B cell (primary cell): ENCODE measurements around the gene TMEM250. TPM values are rescaled to one million over a fixed set of nuclear protein-coding genes. Genes with fewer than 3 reads are reported as not detected.

Source experiments
- ATAC-seq: fragments of 200-7000 bp; cut with Tn5 transposase; one replicate; pipeline ENCODE4 v1.10.0; 2021; ENCODE audit warnings: low read depth, mild to moderate bottlenecking, moderate number of reproducible peaks, moderate library complexity
- CTCF ChIA-PET: fragments of 350-600 bp; sonication (Branson Sonifier 250); formaldehyde crosslinking; loops from one replicate; lab custom pipeline; 2021; ENCODE audit warnings: antibody characterized with exemption, inconsistent platforms; lab: Charles Lee
- POLR2A ChIA-PET: fragments of 350-600 bp; sonication (Branson Sonifier 250); formaldehyde crosslinking; loops from one replicate; lab custom pipeline; 2021; ENCODE audit warnings: antibody characterized with exemption; lab: Charles Lee
- DNase-seq: peaks from one replicate; pipeline ENCODE4 v3.0.0; 2013
- H2AFZ ChIP-seq: 2 replicates; pipeline ENCODE4 v1.6.1; 2012; ENCODE audit warnings: mild to moderate bottlenecking, low read depth, low read length; ENCODE audit not compliant: insufficient read depth, poor library complexity, severe bottlenecking
- H3K27ac ChIP-seq, 2 donors: 1 replicate in 1 of 2; 2 replicates in 1 of 2; pipeline ENCODE4 v1.5.1; 2012 to 2013; ENCODE audit warnings: low read length in 2 of 2, mild to moderate bottlenecking in 2 of 2, moderate library complexity in 1 of 2
- H3K27me3 ChIP-seq, 4 experiments: fragments of 200-600 bp in 1 of 4; sonication (generic) in 1 of 4; replicated peaks in 1 of 4; 1 replicate in 2 of 4; 2 replicates in 2 of 4; pipeline versions ENCODE4 v1.6.1 to v1.7.0; 2013 to 2016; ENCODE audit warnings: low read length in 3 of 4, mild to moderate bottlenecking in 2 of 4, mixed read lengths in 1 of 4, moderate library complexity in 1 of 4; ENCODE audit not compliant: insufficient read depth in 4 of 4, control insufficient read depth in 3 of 4; ENCODE audit errors: control extremely low read depth in 1 of 4
- H3K36me3 ChIP-seq, 2 experiments: replicated peaks in 1 of 2; 1 replicate in 1 of 2; 2 replicates in 1 of 2; pipeline versions ENCODE4 v1.6.1 to v1.7.1; 2013; ENCODE audit warnings: low read length in 1 of 2; ENCODE audit not compliant: insufficient read depth in 2 of 2, control insufficient read depth in 1 of 2; ENCODE audit errors: control extremely low read depth in 1 of 2, extremely low read depth in 1 of 2
- H3K4me1 ChIP-seq, 2 donors: fragments of 200-600 bp in 1 of 2; sonication (generic) in 1 of 2; 1 replicate in 1 of 2; 2 replicates in 1 of 2; pipeline versions ENCODE4 v1.5.1 to v1.6.1; 2013 to 2017; ENCODE audit warnings: low read length in 2 of 2; ENCODE audit not compliant: control insufficient read depth in 2 of 2, insufficient read depth in 2 of 2
- H3K4me2 ChIP-seq: replicated peaks from 2 replicates; pipeline ENCODE3; 2012; ENCODE audit warnings: mild to moderate bottlenecking, low read depth, low read length; ENCODE audit not compliant: poor library complexity, severe bottlenecking
- H3K4me3 ChIP-seq, 5 experiments: fragments of 200-600 bp in 1 of 5; sonication (generic) in 1 of 5; 1 replicate in 3 of 5; 2 replicates in 2 of 5; pipeline versions ENCODE4 v1.5.1 to v1.7.0; 2011 to 2016; ENCODE audit warnings: low read length in 4 of 5, mild to moderate bottlenecking in 4 of 5, low read depth in 2 of 5, control low read depth in 1 of 5, moderate library complexity in 1 of 5; ENCODE audit not compliant: insufficient read depth in 1 of 5; ENCODE audit errors: control extremely low read depth in 1 of 5, extremely low read depth in 1 of 5
- H3K79me2 ChIP-seq: fragments of 200-600 bp; sonication (generic); one replicate; pipeline ENCODE4 v1.6.0; 2016; ENCODE audit warnings: low read length; ENCODE audit not compliant: control insufficient read depth, insufficient read depth
- H3K9ac ChIP-seq: fragments of 200-600 bp; sonication (generic); 2 replicates; pipeline ENCODE4 v1.6.1; 2017; ENCODE audit warnings: mild to moderate bottlenecking, low read length, moderate library complexity
- H3K9me3 ChIP-seq, 3 donors: one replicate each; pipeline versions ENCODE4 v1.6.1 to v1.7.1; 2013; ENCODE audit warnings: low read length in 2 of 3; ENCODE audit not compliant: control insufficient read depth in 2 of 3, insufficient read depth in 1 of 3; ENCODE audit errors: control extremely low read depth in 1 of 3
- H4K20me1 ChIP-seq: 2 replicates; pipeline ENCODE4 v1.6.0; 2012; ENCODE audit warnings: mild to moderate bottlenecking, low read length; ENCODE audit not compliant: insufficient read depth, control insufficient read depth, poor library complexity, severe bottlenecking
- H3K27ac Mint-ChIP-seq: one replicate; pipeline ENCODE4 v1.8.0; 2021; ENCODE audit warnings: mixed read lengths
- H3K27me3 Mint-ChIP-seq: one replicate; pipeline ENCODE4 v1.8.0; 2021; ENCODE audit warnings: mixed read lengths
- H3K4me1 Mint-ChIP-seq: one replicate; pipeline ENCODE4 v1.8.0; 2021; ENCODE audit warnings: mixed read lengths
- H3K4me3 Mint-ChIP-seq: one replicate; pipeline ENCODE4 v1.8.0; 2021; ENCODE audit warnings: mixed read lengths
- H3K9me3 Mint-ChIP-seq: one replicate; pipeline ENCODE4 v1.8.0; 2022; ENCODE audit warnings: mixed read lengths; ENCODE audit not compliant: insufficient read depth
- EZH2 ChIP-seq: IDR thresholded peaks from 2 replicates; pipeline ENCODE4 v1.6.1; 2012; ENCODE audit warnings: borderline replicate concordance, low read depth, mild to moderate bottlenecking, moderate library complexity, low read length; ENCODE audit not compliant: insufficient read depth, poor library complexity, severe bottlenecking
- WGBS: methylation state at CpG from one replicate; pipeline ENCODE4 v1.1.5; 2013; ENCODE audit warnings: missing lambda C conversion rate; ENCODE audit not compliant: insufficient coverage; 5-methylcytosine and 5-hydroxymethylcytosine counted together
- intact Hi-C: fragments of 100-400 bp; cut with micrococcal nuclease; formaldehyde crosslinking; loops from one replicate; pipeline ENCODE4 v1.10.0; 2022
- polyA plus RNA-seq: library from polyadenylated mRNA; depleted of rRNA; stranded (reverse); fragments of >200 nt; gene quantifications from 2 replicates; pipeline ENCODE4 v1.2.3, GENCODE V29; 2012
- total RNA-seq, 2 donors: library from RNA; stranded (reverse); fragments of 120-200 nt in 1 of 2; gene quantifications; 1 replicate in 1 of 2; 2 replicates in 1 of 2; pipeline versions ENCODE4 v1.2.3 to v1.2.4, GENCODE V29; 2013 to 2022
- TF ChIP-seq, protein P1 (sequence below): fragments of 200-600 bp; IDR thresholded peaks from one replicate; pipeline ENCODE4 v1.8.0; 2022; ENCODE audit warnings: antibody characterized with exemption, mild to moderate bottlenecking

Gene TMEM250
- total and polyA plus RNA-seq, 2 donors (not counting 1 experiment from before 2014, with no cell fraction given) = 11.1 to 29.6 TPM

DNA sequence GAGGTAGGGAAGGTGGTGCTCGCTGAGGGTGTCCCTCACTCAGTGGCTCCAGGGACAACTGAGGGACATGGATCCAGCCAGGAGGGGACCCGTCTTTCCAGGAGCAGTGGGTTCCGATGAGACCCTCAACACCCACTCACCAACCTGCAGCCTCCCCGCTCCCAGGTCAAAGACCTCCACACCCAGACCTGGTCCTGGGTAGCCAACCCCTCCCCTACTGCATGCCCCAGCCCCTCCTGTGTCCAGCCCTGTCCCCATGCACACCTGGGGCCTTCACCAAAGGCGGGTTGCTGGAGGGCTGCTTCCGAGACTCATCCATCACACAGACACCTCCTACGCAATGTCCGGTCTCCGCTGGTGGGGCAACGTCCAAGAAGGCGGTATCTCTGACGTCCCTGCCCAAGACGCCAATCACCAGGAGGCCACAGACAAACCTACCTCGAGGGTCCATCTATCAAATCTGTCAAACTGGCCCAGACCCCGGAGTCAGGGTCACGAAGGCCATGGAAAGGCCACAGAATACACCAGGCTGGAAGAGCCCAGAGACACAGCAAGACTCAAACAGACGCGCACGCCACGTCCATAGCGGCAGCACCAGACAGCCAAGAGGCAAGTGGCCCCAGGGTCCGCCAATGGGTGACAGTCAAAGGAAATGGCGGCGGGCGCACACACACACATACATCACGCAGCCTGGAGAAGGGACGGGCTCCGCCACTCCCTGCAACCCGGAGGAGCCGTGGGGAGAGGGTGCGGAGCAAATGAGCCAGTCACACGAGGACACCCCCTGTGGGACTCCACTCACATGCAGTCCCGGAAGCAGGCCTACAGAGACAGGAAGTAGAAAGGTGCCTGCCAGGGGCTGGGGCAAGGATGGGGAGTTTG is 34.4 kb downstream of the TMEM250 start:
- ATAC-seq (no peak), DNase-seq (no peak)
- no peaks in the 10 kb centered on the region for H3K36me3 ChIP-seq
- no peak overlapping the region for H2AFZ ChIP-seq
- WGBS = 76% methylated on average over 23 of the region's 33 CpGs
- H3K9me3 ChIP-seq = no peaks in the 10 kb centered on the region
- no peak overlapping the region for H3K4me2 ChIP-seq
- ChIA-PET CTCF (no interaction called here), POLR2A (no interaction called here)
- H3K27me3 ChIP-seq = peaks cover 0 to 19% (median 5%) of the 10 kb centered on the region in 4 experiments
- no peak overlapping the region for H3K4me3 ChIP-seq
- H3K4me1 Mint-ChIP-seq = no peaks in the 10 kb centered on the region
- TF ChIP-seq EZH2 = no peak
- TF ChIP-seq, protein P1, sequence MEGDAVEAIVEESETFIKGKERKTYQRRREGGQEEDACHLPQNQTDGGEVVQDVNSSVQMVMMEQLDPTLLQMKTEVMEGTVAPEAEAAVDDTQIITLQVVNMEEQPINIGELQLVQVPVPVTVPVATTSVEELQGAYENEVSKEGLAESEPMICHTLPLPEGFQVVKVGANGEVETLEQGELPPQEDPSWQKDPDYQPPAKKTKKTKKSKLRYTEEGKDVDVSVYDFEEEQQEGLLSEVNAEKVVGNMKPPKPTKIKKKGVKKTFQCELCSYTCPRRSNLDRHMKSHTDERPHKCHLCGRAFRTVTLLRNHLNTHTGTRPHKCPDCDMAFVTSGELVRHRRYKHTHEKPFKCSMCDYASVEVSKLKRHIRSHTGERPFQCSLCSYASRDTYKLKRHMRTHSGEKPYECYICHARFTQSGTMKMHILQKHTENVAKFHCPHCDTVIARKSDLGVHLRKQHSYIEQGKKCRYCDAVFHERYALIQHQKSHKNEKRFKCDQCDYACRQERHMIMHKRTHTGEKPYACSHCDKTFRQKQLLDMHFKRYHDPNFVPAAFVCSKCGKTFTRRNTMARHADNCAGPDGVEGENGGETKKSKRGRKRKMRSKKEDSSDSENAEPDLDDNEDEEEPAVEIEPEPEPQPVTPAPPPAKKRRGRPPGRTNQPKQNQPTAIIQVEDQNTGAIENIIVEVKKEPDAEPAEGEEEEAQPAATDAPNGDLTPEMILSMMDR = no peak
- H3K4me1 ChIP-seq = peaks cover 0 to 2% of the 10 kb centered on the region in 2 donors
- no peaks in the 10 kb centered on the region for H3K9me3 Mint-ChIP-seq
- no peak overlapping the region for H3K9ac ChIP-seq
- H3K27me3 Mint-ChIP-seq = peaks cover 13% of the 10 kb centered on the region
- H3K27ac ChIP-seq = no peak overlapping the region
- H4K20me1 ChIP-seq = no peaks in the 10 kb centered on the region
- no peaks in the 10 kb centered on the region for H3K79me2 ChIP-seq
- H3K27ac Mint-ChIP-seq = no peak overlapping the region
- intact Hi-C loops = no loop called here
- H3K4me3 Mint-ChIP-seq = no peak overlapping the region

DNA sequence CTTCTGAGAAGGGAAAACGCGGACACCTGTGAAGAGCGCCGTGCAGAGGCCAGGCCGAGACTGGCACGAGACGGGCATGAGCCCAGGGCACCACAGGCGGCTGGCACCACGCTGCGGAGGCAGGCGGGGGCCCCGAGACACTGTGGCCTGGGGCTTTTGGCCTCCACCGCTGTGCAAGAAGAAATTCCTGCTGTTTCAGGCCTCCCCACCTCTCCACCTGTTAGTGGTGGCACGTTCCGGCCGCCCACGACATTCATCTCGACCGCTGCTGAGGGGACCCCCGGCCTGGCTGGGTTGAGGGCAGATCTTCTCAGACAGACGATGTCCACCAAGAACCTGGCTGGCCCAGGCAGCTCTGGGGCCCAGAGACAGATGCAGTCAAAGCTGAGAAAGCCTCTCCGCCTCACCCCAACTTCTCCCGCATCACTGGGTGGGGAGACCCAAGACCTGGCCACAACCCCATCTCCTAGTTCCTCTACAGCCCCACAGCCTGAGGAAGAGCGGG is 35.1 kb downstream of the TMEM250 start:
- Histone ChIP-seq H3K4me1 (no peaks in the 10 kb centered on the region), H2AFZ (no peak overlapping the region), H4K20me1 (no peaks in the 10 kb centered on the region), H3K27me3 (peaks cover 0 to 14% (median 1%) of the 10 kb centered on the region in 4 experiments), H3K4me2 (no peak overlapping the region), H3K4me3 (no peak overlapping the region), H3K9me3 (no peaks in the 10 kb centered on the region), H3K79me2 (no peaks in the 10 kb centered on the region), H3K36me3 (no peaks in the 10 kb centered on the region), H3K27ac (no peak overlapping the region), H3K9ac (no peak overlapping the region)
- intact Hi-C loops = no loop called here
- Mint-ChIP-seq H3K27me3 (peaks cover 13% of the 10 kb centered on the region), H3K9me3 (no peaks in the 10 kb centered on the region), H3K4me1 (no peaks in the 10 kb centered on the region), H3K27ac (no peak overlapping the region), H3K4me3 (no peak overlapping the region)
- 89% methylated on average over 22 of the region's 24 CpGs for WGBS
- DNase-seq = no peak
- ATAC-seq = no peak
- TF ChIP-seq EZH2 = no peak
- TF ChIP-seq, protein P1 = no peak
- ChIA-PET CTCF (no interaction called here), POLR2A (no interaction called here)
